Measurements from ENCODE around the gene FYN. TPM values are rescaled to one million over a fixed set of nuclear protein-coding genes. Genes with fewer than 3 reads are reported as not detected.

The FYN gene
- total RNA-seq, 2 donors from 2014 or later: 78.9 to 98.7 TPM

DNA sequence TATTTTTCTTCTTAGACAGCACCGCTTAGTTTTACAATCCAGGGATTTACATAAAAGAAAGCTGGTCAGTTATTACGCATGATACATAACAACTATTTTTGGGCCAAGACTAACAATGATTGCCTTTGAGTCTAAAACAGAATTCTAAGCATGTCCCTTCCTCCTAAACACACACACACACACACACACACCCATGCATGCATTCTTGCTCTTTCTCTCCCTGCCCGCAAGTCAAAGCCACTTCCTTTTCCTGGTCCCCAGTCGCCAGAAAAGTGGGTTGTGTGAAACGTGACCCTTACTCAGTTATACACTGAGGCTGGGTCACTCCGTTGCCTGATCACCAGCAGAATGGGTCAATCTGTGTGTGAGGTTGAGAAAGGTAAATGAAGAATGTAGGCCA, 31.4 kb downstream of the FYN start:
- H3K27ac ChIP-seq: peak overlapping the region in 1 of 2 donors; percentile 61
- H3K9me3 ChIP-seq: no peaks in the 10 kb centered on the region
- TF ChIP-seq CTCF (IDR thresholded peaks at IDR 0.05): no peak
- H3K4me3 ChIP-seq: no peak overlapping the region
- no peaks in the 10 kb centered on the region for H3K27me3 ChIP-seq
- no peaks in the 10 kb centered on the region for H3K36me3 ChIP-seq
- no peak for DNase-seq (ENCODE audit: low spot score)
- peaks cover 0 to 69% of the 10 kb centered on the region in 2 donors for H3K4me1 ChIP-seq

GRCh38 chr6:111840803-111841202, 32.4 kb downstream of the FYN start:
- Histone ChIP-seq H3K4me1 (peaks cover 0 to 61% of the 10 kb centered on the region in 2 donors), H3K4me3 (no peak overlapping the region), H3K36me3 (no peaks in the 10 kb centered on the region), H3K9me3 (no peaks in the 10 kb centered on the region), H3K27ac (no peak overlapping the region), H3K27me3 (no peaks in the 10 kb centered on the region)
- TF ChIP-seq CTCF (IDR thresholded peaks at IDR 0.05): no peak
- no peak for DNase-seq (ENCODE audit: low spot score)

- no peak overlapping the region for H3K27ac ChIP-seq
Observed at GRCh38 chr6:111838749-111839484, 34.3 kb downstream of the FYN start.

GRCh38 chr6:111837641-111838500, 35.4 kb downstream of the FYN start:
- no peaks in the 10 kb centered on the region for H3K27me3 ChIP-seq
- no peaks in the 10 kb centered on the region for H3K36me3 ChIP-seq
- TF ChIP-seq CTCF (IDR thresholded peaks at IDR 0.05): no peak
- H3K9me3 ChIP-seq: no peaks in the 10 kb centered on the region
- no peak overlapping the region for H3K4me3 ChIP-seq
- H3K4me1 ChIP-seq: peaks cover 0 to 59% of the 10 kb centered on the region in 2 donors
- no peak for DNase-seq (ENCODE audit: low spot score)
- H3K27ac ChIP-seq: no peak overlapping the region

More at GRCh38 chr6:111838749-111839484, 34.3 kb downstream of the FYN start:
- H3K4me3 ChIP-seq: no peak overlapping the region
- peaks cover 0 to 58% of the 10 kb centered on the region in 2 donors for H3K4me1 ChIP-seq
- no peaks in the 10 kb centered on the region for H3K9me3 ChIP-seq
- no peak for DNase-seq (ENCODE audit: low spot score)
- H3K27me3 ChIP-seq: no peaks in the 10 kb centered on the region
- no peaks in the 10 kb centered on the region for H3K36me3 ChIP-seq
- no peak for TF ChIP-seq CTCF (IDR thresholded peaks at IDR 0.05)

GRCh38 chr6:111837007-111837406, 36.2 kb downstream of the FYN start:
- no peaks in the 10 kb centered on the region for H3K9me3 ChIP-seq
- DNase-seq (ENCODE audit: low spot score): no peak
- H3K27ac ChIP-seq: no peak overlapping the region
- no peaks in the 10 kb centered on the region for H3K27me3 ChIP-seq
- no peak for TF ChIP-seq CTCF (IDR thresholded peaks at IDR 0.05)
- no peak overlapping the region for H3K4me3 ChIP-seq
- peaks cover 0 to 54% of the 10 kb centered on the region in 2 donors for H3K4me1 ChIP-seq
- H3K36me3 ChIP-seq: no peaks in the 10 kb centered on the region
